HPDE6-E6E7 (cell line): ENCODE results near the gene TMA7.
"Not testable (repeated sequence)": the region's sequence is repeated elsewhere in the genome, so short reads cannot be mapped to it uniquely, and the experiment has no call there.

ENCODE experiments used
- DNase-seq: peaks from one replicate; pipeline ENCODE4 v3.0.0; 2011; ENCODE audit warnings: missing footprints; ENCODE audit errors: extremely low spot score

The TMA7 gene

GRCh38 chr3:48435774-48436476, 4.1 kb upstream of the TMA7 start:
- DNase-seq = peak; percentile 35

DNA sequence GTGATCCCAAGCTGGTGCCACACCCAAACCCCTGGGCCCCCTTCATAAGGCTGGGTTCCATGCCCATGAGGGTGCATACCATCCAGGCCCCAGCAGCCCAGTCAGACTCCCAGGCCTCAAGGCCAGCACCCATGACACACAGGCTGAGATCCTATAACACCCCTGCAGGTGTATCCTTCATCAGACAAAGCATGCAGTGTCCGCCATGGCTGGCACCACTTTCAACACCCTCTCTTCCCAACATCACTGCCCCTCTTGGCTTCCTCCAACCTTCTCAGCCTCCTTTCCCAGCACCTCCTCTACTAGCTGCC, 3.6 kb upstream of the TMA7 start:
- DNase-seq = no peak

DNA sequence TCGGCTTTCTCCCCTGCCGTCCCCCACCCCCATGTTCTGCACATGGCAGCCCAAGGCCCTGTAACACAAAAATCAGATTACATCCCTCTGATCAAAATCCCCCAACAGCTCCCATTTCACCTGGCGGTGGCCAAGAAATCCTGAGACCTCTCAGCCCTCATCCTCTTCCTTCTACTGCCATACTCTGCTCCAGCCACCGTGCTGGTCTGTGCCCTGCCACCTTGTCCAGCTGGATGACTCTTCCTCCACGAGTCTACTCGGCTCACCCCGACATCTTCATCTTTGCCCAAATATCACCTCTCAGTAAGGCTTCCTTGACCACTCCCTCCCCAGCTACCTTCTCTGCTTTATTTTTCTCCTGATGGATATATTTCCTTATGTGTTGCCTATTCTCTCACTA, 3.2 kb upstream of the TMA7 start:
- no peak for DNase-seq

- DNase-seq = no peak
These were observed 2.2 kb upstream of the TMA7 start for GRCh38 chr3:48437812-48438211.

- DNase-seq = no peak
These were observed 517 bp downstream of the TMA7 start for GRCh38 chr3:48440590-48440958.

DNA sequence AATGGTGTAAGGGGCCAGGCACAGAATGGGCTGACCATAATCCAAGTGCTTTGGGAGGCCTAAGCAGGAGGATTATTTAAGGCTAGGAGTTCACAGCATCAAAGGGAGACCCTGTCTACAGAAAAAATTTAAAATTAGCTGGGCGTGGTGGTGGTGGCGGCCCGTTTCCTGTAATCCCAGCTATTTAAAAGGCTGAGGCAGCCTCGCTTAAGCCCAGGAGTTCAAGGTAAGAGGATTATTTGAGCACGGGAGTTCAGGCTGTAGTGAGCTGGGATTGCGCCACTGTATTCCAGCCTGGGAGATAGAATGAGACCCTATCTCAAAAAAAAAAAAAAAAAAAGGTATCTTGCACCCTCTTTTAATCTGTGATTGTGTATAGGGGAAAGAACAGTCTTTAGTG, 1.9 kb downstream of the TMA7 start:
- no peak for DNase-seq

- DNase-seq = no peak
These were observed 5.3 kb downstream of the TMA7 start for GRCh38 chr3:48445277-48445882.

DNA sequence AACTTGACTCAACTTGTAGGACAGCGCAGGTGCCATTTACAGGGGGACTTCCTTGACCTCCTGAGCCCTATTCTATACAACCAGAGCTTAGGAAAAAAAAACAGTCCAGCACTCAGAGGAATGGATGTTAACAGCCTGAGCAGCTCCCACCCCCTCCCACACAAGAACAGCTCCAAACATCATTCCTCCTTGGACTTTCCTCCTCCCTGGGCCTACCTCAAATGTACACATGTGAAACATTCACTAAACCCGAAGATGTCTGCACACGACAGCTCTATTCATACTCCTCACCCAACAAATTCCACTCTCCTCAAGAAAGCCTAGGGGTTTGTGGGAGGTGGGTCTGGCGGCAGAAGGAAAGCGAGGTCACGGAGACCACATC, 6.0 kb downstream of the TMA7 start:
- no peak for DNase-seq

DNA sequence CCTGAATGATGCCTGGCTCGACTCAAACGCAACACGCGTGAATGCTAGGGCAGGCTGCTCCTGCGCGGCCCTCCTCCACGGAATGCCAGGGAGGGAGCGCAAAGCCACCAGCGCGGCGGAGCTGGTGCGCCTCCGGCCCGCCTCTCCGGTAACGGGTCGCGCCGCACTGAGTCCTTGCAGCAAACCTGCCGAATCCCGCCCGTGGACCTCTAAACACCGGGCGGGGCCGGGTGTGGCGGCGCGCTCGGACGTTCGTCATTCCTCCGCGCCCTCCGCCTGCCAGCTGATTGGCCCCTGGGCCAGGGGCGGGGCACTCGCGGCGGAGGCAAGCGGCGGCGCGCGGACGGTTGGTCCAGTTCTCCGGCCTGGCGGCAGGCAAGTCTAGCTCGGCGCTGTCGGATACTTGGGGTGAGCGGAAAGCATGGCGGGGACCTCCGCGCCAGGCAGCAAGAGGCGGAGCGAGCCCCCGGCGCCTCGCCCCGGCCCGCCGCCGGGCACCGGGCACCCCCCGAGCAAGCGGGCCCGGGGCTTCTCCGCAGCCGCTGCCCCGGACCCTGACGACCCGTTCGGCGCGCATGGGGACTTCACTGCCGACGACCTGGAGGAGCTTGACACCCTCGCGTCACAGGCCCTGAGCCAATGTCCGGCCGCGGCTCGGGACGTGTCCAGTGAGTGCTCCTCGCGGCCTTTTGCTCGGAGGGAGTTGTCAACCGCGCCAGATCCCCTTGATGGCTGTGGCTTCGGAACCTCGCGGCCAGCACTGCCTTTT, 6.6 kb downstream of the TMA7 start, which contains the start of gene ATRIP:
Gene ATRIP, plus strand, starts transcription at position 313 of the 769 bp plus-strand sequence. Its CDS starts 109 bp downstream, at position 422.
- peak; percentile 60 for DNase-seq

GRCh38 chr3:48451270-48451669, 11.2 kb downstream of the TMA7 start:
- no peak for DNase-seq

- no peak for DNase-seq
These were observed 16.4 kb downstream of the TMA7 start for GRCh38 chr3:48456456-48456855.

DNA sequence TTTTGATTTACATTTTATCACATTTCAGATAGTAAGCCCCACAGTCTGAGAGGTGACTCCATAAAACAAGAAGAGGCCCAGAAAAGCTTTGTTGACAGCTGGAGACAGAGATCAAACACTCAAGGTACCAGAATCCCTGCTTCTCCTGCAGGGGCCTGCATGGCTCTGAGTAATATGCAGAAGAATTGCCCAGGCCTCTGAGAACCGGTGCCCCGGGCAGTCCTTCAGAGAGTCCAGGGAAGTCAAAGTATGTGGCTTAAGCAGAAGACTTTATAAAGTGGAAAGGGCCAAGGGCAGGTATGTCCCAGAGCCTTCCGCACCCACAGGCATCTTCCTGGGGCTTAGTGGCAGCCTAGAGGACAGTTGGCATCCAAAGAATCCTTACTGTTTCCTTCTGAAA, 19.3 kb downstream of the TMA7 start:
- no peak for DNase-seq

GRCh38 chr3:48459773-48460516, 19.9 kb downstream of the TMA7 start:
- DNase-seq = no peak

DNA sequence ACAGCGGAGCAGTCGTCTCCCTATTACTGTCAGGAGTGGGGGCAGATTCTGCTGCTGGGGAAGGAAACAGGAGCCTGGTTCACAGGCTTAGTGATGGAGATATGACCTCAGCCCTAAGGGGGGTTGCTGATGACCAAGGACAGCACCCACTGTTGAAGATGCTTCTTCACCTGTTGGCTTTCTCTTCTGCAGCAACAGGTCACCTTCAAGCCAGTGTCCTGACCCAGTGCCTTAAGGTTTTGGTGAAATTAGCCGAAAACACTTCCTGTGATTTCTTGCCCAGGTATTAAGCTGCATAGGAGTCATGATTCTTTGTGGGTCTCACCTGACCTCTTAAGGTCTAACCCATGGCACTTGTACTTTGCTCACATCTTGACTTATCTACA, 20.5 kb downstream of the TMA7 start:
- no peak for DNase-seq

DNA sequence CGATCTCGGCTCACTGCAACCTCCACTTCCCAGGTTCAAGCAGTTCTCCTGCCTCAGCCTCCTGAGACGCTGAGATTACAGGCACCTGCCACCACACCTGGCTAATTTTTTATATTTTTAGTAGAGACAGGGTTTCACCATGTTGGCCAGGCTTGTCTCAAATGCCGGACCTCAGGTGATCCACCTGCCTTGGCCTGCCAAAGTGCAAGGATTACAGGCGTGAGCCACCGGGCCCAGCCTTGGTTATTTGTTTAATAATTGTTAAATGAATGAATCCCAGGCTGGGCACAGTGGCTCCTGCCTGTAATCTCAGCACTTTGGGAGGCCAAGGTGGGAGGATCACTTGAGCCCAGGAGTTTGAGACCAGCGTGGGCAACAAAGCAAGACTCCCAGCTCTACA, 21.7 kb downstream of the TMA7 start:
- DNase-seq = not testable (repeated sequence)

DNA sequence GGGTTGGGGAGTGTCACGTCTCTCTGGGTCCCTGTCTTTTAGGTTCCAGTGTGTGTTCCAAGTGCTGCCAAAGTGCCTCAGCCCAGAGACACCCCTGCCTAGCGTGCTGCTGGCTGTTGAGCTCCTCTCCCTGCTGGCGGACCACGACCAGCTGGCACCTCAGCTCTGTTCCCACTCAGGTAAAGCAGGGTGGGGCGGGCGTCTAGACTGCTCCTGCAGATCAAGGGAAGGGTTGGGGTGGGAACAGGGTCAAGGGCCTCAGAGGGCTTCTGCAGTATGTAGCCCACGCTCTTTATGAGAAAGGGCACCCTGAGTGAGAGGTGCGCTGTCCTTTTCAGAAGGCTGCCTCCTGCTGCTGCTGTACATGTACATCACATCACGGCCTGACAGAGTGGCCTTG, 23.6 kb downstream of the TMA7 start:
- no peak for DNase-seq

GRCh38 chr3:48464713-48465221, 24.7 kb downstream of the TMA7 start:
- no peak for DNase-seq

DNA sequence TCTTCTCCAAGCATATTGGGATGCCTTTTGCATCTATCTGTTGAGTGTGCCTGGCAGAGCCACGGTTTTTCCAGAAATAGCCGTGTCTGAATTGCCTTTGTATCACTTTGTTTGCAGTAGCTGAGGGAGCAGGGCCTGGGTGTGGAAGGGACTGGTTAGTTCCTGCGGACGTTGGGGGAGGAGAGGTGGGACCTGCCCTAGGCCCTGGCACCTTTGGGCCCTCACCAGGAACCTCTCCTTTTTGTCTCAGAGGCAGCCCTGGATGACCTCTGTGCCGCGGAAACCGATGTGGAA, 25.1 kb downstream of the TMA7 start:
- DNase-seq = no peak

DNA sequence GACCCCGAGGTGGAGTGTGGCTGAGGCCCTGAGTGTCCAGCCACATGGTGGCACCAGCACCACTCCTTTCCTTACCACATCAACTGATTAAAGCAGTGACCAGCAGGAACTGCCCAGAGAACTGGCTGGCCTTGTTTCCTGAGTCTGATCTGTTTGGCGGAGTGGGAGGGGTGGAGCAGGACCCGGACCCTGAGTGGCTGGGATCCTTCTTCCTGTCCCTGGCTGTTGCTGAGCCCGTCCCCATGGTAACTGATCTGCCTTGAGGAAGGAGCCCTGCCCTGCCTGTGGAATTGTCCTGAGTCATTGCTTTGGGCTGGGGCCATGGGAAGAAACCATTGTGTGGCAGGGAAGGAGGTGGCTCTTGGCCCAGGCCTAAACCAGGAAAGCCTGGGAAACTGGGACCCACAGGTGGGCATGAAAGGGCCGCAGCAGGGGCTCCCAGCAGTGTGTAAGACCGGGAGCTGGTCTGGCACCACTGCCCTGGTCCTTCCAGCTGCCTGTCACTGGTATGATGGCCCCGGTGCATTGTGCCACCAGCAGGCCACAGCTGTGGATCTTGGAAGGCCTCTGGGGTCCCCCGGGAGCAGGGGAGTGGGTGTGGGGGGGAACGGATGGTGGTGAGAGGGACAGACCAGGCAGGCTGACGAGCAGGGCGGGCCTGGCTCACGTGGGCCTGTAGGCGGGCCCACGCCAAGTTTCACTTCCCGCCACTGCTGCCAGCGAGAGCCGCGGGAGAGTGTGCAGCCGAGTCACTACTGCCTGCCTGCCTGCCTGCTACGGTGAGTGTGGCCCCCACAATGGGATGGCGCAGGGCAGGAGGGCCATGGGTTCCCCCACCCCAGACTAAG, 25.7 kb downstream of the TMA7 start:
- DNase-seq = peak; percentile 88

GRCh38 chr3:48466386-48467109, 26.5 kb downstream of the TMA7 start:
- DNase-seq = no peak

DNA sequence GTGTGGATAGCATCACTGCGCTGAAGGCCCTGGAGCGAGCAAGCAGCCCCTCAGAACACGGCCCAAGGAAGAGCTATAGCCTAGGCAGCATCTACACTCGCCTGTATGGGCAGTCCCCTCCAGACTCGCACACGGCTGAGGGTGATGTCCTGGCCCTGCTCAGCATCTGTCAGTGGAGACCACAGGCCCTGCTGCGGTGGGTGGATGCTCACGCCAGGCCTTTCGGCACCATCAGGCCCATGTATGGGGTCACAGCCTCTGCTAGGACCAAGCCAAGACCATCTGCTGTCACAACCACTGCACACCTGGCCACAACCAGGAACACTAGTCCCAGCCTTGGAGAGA, 27.0 kb downstream of the TMA7 start:
- DNase-seq = no peak
